Fibroblast of villous mesenchyme (primary cell): ENCODE measurements around the gene FUT7. TPM values are rescaled to one million over a fixed set of nuclear protein-coding genes. Genes with fewer than 3 reads are reported as not detected.
"Not testable (repeated sequence)": the region's sequence is repeated elsewhere in the genome, so short reads cannot be mapped to it uniquely, and the experiment has no call there.

ENCODE experiments used
- DNase-seq: peaks from one replicate; pipeline ENCODE4 v3.0.0-alpha.2; 2010; ENCODE audit warnings: low read depth
- H3K4me3 ChIP-seq: 2 replicates; pipeline ENCODE4 v1.5.1; 2011; ENCODE audit warnings: low read depth, mild to moderate bottlenecking, low read length
- total RNA-seq: library from RNA; depleted of rRNA; stranded (reverse); fragments of >200 nt; gene quantifications from 2 replicates; pipeline ENCODE4 v1.2.3, GENCODE V29; 2012
- TF ChIP-seq, protein P1 (sequence below): IDR thresholded peaks from 2 replicates; pipeline ENCODE4 v1.5.1; 2012; ENCODE audit warnings: low read depth, mild to moderate bottlenecking, low read length; ENCODE audit not compliant: insufficient read depth

FUT7 gene
- total RNA-seq, 1 donor: not detected

DNA sequence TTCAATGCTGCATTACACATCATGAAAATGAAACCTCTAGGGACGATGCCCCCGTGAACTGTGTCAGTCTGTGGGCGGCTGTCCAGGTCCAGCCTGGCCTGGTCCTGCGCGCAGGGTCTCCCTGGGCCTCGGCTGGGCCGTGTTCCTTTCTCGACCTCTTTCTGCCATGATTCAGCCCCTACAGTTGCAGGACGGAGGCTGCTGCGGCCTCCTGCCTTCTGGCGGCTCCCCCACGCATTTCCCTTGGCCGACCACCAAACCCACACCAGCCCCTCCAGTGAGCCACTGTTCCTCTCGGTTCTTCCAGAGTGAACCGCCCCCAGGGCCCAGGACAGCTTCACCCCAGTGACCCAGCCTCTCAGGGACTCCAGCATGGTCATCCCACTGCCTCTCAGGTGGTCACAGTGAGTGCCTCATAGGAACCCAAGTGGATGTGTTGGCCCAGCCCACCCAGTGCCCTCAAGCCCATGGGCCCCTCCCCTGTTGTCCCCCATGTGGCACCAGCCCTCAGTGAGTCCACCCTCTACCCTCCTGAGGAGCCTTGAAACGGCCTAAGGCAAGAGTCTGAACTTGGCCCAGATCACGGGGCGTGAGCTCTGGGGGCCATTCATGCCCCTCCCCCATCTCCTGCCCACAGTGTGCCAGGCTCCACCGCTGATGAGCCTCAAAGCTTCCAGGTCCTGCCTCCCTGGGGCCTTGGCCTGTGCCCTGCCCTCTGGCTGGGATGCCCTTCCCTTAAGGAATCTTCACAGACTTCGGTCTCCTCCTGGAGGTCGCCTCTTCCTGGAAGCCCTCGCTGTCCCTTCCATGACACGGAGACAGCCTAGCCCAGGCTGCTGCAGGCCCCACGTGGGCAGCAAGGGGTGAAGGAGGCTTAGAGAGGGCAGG, 25.5 kb downstream of the FUT7 start:
- no peak overlapping the region for H3K4me3 ChIP-seq
- TF ChIP-seq, protein P1, sequence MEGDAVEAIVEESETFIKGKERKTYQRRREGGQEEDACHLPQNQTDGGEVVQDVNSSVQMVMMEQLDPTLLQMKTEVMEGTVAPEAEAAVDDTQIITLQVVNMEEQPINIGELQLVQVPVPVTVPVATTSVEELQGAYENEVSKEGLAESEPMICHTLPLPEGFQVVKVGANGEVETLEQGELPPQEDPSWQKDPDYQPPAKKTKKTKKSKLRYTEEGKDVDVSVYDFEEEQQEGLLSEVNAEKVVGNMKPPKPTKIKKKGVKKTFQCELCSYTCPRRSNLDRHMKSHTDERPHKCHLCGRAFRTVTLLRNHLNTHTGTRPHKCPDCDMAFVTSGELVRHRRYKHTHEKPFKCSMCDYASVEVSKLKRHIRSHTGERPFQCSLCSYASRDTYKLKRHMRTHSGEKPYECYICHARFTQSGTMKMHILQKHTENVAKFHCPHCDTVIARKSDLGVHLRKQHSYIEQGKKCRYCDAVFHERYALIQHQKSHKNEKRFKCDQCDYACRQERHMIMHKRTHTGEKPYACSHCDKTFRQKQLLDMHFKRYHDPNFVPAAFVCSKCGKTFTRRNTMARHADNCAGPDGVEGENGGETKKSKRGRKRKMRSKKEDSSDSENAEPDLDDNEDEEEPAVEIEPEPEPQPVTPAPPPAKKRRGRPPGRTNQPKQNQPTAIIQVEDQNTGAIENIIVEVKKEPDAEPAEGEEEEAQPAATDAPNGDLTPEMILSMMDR: no peak
- peak; percentile 16 for DNase-seq

DNA sequence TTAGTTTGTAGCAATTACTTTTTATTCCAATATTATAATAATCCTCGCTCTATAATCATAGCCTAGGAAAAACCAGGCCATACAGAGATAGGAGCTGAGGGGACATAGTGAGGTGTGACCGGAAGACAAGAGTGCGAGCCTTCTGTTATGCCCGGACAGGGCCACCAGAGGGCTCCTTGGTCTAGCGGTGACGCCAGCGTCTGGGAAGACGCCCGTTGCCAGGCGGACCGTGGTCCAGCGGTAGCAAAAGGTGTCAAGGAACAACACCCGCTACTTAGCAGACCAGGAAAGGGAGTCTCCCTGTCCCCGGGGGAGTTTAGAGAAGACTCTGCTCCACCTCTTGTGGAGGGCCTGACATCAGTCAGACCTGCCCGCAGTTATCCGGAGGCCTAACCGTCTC, 27.6 kb downstream of the FUT7 start:
- H3K4me3 ChIP-seq, DNase-seq: not testable (repeated sequence)
- TF ChIP-seq, protein P1: peak; percentile 31

DNA sequence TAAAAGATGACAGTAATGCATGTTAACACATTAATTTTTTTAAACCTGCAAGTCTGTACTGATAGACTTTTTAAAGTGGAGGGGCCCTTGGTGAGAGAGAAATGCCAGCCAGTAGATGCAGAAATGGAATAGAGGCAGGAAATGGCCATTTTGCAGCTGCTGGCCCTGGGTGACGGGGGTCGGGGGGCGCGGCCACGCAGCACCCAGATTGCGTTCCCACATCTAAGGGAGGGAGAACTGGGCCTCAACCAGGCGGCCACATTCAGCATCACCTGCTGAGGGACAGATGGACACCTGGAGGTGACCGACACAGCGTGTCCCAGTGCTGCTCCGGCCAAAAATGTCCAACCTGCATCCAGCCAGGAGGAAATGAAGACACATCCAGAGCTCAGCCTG, 29.2 kb downstream of the FUT7 start:
- H3K4me3 ChIP-seq: no peak overlapping the region
- TF ChIP-seq, protein P1: no peak
- no peak for DNase-seq

DNA sequence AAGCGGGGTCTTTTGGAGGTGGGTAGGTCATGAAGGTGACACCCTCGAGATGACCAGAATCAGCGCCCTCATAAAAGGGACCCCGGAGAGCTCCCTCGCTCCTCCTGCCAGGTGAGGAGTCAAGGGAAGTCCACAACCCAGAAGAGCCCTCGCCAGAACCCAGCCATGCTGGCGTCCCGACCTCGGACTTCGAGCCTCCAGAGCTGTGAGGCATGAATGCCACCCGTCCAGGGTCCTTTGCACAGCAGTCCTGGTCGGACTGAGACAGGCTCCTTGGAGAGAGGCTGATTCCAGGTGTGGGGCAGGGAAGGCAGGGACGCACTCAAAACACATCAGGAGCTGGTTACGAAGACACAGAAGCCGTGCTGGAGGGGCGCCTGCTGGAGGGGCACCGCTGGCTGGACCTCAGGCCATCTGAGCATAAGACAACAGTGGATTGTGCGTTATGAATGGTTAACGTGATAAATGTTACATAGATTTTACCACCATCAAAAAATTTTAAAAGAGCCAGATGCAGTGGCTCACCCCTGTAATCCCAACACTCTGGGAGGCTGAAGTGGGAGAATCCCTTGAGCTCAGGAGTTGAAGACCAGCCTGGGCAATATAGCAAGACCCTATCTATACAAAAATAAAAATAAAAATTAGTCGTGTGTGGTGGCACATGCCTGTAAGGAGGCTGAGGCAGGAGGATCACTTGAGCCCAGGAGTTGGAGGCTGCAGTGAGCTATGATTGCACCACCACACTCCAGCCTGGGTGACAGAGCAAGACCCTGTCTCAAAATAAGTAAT, 29.8 kb downstream of the FUT7 start:
- no peak for DNase-seq
- TF ChIP-seq, protein P1: no peak
- no peak overlapping the region for H3K4me3 ChIP-seq

DNA sequence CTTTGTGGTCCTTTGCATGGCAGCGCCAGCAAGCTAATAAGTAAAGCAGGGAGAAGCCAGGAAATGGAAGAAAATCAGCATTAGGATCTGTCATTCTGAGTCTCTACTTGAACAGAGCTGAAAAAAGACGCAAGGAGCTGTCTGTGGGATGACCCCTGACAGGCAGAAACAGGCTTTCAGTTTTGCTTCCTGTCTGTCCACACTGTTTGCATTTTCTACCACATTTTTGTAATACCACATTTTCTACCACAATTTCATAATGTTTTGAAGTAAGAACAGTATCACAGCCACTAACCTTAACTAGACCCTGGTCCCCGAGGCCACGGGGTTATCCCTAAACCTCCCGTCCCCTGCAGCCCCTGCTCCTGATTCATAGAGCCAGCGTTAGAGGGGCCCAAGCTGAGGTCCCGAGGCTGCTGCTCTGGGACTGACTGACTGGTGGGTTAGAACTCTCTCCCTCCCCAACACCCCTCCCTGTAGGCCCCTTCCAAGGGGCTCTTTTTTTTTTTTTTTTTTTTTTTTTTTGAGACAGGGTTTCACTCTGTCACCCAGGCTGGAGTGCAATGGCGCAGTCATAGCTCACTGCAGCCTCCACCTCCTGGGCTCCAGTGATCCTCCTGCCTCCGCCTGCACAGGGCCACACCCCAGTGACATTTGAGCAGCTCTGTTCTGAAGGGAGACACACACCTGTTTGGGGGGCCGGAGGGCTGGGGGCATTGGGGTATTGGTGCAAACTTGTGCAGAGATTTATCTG, 31.5 kb downstream of the FUT7 start:
- TF ChIP-seq, protein P1: no peak
- peak; percentile 83 for DNase-seq
- no peak overlapping the region for H3K4me3 ChIP-seq

DNA sequence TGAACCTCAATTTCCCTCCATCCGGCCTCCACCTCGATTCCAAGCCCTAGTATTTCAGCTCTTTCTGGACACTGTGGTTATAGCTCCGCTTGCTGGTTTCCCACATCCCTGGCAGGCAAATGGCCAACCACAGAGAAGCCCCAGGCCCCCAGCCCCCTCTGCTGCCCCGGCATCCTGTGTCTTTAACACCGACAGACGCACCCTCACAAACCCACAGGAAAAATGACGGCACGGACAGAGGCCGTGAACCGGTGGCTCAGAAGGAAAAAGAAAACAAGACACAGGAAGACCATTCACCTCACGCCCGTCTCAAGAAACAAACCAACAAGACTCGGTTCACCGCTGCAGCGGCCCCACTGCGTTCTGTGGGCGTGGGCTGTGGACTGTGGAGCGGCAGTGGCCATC, 34.1 kb downstream of the FUT7 start:
- no peak for DNase-seq
- TF ChIP-seq, protein P1: no peak

More for the DNA sequence above, 34.1 kb downstream of the FUT7 start:
- H3K4me3 ChIP-seq: no peak overlapping the region
